GM21528 (cell line): Measurements from ENCODE around the gene NPDC1.
"Not testable (repeated sequence)": the region's sequence is repeated elsewhere in the genome, so short reads cannot be mapped to it uniquely, and the experiment has no call there.

Experiments used
- ATAC-seq: cut with Tn5 transposase; IDR thresholded peaks from one replicate; pipeline ENCODE4 v1.9.1; 2021; ENCODE audit warnings: mild to moderate bottlenecking, moderate library complexity; ENCODE audit not compliant: unreplicated experiment, low FRiP score

NPDC1 gene

GRCh38 chr9:137014776-137015539 is 31.0 kb downstream of the NPDC1 start:
- ATAC-seq = no peak

- ATAC-seq = no peak
Observed at GRCh38 chr9:137014166-137014565, 31.8 kb downstream of the NPDC1 start.

DNA sequence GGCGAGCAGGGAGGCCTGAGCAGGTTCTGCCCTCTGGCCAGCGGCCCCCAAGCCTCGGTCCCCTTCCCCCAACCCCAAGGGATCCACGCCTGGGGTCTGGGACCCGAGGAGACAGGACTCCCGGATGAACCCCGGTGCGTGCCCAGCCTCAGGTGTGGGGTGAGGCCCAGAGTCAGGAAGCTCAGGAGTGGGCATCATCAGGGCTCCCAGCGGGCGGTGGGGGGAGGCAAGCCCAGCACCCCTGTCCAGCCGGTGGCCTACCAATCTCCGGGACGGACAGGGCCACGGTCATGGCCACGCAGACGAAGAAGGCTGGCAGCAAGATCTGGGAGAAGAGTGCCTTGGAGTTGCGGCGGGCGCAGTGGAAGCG is 32.4 kb downstream of the NPDC1 start:
- ATAC-seq = no peak

DNA sequence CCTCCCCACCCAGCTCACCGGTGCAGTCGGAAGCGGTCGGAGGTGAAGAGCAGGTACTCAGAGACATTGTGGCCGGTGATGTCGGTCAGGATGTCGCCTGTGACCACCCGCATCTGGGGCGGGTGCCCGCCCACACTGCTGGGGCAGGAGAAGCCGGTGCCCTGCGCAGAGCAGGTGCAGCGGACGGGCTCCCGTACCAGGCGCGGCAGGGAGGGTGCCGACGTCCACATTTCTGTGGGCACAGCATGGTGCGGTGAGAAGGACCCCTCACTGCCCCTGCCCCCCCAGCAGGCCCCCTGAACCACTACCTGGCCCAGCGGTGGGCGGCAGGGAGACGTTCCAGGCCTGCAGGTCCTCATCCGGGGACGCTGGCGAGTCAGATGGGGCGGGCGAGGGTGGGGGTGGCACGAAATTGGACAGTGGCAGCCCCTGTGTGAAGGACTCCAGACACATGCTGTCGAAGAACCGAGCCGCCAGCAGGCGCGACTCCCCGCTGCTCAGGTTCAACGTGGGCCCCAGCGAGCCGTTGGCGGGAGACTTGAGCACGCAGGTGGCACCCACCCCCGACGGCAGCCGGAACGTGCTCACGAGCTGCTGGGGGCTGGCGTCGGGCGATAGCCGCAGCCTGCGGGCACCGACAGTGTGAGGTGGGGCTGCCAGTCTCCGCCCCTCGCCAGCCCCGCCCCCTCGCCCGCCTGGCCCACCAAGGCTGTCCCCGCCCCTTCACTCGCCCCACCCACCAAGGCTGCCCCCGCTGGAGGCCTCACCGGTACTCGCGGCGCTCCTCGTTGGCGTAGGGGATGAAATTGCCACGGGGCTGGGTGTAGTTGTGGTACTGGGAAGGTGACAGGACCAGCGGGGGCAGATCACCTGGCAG is 33.0 kb downstream of the NPDC1 start:
- ATAC-seq = no peak

DNA sequence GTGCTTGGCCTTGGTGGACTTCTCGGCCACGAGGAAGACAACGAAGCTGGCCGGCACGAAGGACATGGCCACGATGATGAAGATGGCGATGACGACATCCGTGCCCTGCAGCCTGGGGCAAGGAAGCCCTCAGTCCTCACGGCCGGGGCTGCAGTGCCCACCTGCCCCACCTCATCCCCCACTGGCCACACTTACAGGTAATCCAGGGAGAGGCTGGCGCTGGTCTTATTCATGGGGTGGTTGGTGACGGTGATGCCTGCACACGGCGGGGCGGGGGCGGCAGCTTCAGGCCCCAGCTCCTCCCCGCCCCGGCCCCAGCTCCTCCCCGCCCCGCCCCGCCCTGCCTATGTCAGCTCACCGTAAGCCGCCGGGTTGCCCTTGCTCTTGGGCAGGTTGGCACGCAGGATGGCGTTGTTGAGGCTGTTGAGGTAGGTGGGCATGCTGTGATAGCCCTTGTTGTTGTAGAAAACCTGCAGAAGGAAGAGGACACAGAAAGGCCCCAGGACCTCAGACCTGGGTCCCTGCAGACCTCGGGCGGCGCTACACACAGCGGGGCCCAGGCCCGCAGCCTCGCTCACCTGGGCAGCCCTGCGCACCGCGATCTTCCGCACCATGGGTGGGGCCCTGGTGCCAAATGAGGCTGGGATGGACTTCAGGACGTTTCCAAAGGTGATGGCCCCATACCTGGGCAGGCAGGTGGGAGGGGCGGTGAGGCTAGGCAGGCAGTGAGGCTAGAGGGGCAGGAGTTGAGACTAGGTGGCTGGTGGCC is 33.9 kb downstream of the NPDC1 start:
- no peak for ATAC-seq

GRCh38 chr9:137011156-137011555 is 34.8 kb downstream of the NPDC1 start:
- ATAC-seq = no peak

GRCh38 chr9:137009938-137010732 is 35.8 kb downstream of the NPDC1 start:
- ATAC-seq = no peak

DNA sequence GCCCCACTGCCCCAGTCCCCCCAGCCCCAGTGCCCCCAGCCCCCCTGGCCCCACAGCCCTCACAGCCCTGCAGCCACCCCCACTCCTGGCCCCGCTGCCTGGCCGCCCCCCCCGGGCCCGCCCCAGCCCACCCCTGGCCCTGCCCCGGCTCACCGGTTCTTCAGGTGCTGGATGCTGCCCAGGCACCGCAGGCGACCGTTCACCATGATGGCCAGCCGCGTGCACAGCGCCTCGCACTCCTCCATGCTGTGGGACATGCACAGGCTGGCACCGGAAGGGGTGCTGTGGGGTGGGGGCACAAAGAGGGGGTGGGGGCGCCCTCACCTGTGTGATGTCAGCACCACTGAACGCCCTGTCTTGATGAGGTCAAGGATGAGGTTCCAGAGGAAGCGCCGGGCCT is 36.8 kb downstream of the NPDC1 start:
- ATAC-seq = no peak

DNA sequence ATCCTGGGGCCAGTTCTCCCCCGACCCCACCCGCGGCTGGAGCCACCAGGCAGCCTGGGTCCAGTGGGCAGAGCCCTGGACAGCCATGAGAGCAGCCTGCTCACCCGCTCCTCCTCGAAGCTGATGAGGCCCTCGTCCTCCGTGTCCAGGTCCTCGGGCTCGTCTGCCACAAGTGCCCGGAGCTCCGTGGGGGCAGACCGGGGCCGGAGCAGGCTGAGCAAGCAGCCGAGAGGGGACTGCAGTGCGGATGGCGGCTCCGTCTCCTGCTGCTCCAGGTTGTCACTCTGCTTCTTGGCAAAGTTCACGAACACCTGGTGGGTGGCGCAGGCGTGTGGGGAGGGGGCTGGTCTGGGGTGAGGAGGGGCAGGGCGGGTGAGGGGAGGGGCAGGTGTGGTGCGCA is 37.7 kb downstream of the NPDC1 start:
- ATAC-seq = no peak

- no peak for ATAC-seq
Observed at GRCh38 chr9:137007816-137008270, 38.1 kb downstream of the NPDC1 start.

DNA sequence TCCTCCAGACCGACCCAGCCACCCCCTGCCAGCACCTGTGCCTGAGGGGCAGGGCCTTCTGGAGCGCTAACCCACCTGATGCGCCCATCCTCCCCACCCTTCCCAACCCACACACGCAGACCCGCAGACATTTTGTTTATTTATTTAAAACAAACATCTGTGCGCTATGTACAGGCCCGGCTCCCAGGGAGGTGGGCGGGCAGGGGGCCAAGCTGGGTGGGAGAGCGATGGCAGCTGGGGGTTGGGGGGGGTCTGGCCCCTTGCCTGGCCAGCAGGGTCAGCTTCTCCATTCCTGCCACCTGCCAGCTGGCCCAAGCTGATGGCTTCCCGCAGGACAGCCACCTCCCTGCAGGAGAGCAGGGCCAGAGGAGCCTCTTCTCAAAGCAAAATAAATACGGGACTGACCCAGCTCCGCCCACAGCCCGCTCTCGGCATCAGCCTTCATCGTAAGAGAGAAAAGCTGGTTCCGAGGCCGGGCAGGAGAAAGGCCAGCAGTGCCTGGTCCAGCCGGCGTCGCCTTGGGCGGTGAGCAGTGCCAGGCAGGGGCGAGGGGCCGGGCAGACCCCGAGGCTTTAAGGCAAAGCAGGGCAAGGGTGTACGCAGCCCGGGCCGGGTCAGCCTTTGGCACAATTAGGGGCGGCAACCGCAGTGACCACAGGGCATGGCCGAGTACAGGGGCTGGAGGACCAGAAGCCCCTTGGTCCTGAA is 38.7 kb downstream of the NPDC1 start:
- no peak for ATAC-seq

- no peak for ATAC-seq
Observed at GRCh38 chr9:137006116-137007003, 39.6 kb downstream of the NPDC1 start.

GRCh38 chr9:137004285-137004684 is 41.7 kb downstream of the NPDC1 start:
- ATAC-seq = not testable (repeated sequence)

DNA sequence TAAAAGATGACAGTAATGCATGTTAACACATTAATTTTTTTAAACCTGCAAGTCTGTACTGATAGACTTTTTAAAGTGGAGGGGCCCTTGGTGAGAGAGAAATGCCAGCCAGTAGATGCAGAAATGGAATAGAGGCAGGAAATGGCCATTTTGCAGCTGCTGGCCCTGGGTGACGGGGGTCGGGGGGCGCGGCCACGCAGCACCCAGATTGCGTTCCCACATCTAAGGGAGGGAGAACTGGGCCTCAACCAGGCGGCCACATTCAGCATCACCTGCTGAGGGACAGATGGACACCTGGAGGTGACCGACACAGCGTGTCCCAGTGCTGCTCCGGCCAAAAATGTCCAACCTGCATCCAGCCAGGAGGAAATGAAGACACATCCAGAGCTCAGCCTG is 43.3 kb downstream of the NPDC1 start:
- ATAC-seq = no peak

DNA sequence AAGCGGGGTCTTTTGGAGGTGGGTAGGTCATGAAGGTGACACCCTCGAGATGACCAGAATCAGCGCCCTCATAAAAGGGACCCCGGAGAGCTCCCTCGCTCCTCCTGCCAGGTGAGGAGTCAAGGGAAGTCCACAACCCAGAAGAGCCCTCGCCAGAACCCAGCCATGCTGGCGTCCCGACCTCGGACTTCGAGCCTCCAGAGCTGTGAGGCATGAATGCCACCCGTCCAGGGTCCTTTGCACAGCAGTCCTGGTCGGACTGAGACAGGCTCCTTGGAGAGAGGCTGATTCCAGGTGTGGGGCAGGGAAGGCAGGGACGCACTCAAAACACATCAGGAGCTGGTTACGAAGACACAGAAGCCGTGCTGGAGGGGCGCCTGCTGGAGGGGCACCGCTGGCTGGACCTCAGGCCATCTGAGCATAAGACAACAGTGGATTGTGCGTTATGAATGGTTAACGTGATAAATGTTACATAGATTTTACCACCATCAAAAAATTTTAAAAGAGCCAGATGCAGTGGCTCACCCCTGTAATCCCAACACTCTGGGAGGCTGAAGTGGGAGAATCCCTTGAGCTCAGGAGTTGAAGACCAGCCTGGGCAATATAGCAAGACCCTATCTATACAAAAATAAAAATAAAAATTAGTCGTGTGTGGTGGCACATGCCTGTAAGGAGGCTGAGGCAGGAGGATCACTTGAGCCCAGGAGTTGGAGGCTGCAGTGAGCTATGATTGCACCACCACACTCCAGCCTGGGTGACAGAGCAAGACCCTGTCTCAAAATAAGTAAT is 43.9 kb downstream of the NPDC1 start:
- ATAC-seq = no peak

DNA sequence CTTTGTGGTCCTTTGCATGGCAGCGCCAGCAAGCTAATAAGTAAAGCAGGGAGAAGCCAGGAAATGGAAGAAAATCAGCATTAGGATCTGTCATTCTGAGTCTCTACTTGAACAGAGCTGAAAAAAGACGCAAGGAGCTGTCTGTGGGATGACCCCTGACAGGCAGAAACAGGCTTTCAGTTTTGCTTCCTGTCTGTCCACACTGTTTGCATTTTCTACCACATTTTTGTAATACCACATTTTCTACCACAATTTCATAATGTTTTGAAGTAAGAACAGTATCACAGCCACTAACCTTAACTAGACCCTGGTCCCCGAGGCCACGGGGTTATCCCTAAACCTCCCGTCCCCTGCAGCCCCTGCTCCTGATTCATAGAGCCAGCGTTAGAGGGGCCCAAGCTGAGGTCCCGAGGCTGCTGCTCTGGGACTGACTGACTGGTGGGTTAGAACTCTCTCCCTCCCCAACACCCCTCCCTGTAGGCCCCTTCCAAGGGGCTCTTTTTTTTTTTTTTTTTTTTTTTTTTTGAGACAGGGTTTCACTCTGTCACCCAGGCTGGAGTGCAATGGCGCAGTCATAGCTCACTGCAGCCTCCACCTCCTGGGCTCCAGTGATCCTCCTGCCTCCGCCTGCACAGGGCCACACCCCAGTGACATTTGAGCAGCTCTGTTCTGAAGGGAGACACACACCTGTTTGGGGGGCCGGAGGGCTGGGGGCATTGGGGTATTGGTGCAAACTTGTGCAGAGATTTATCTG is 45.6 kb downstream of the NPDC1 start:
- ATAC-seq = peak; percentile 60

DNA sequence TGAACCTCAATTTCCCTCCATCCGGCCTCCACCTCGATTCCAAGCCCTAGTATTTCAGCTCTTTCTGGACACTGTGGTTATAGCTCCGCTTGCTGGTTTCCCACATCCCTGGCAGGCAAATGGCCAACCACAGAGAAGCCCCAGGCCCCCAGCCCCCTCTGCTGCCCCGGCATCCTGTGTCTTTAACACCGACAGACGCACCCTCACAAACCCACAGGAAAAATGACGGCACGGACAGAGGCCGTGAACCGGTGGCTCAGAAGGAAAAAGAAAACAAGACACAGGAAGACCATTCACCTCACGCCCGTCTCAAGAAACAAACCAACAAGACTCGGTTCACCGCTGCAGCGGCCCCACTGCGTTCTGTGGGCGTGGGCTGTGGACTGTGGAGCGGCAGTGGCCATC is 48.1 kb downstream of the NPDC1 start:
- no peak for ATAC-seq
